ENCODE measurements around the gene ZNF764.

DNA sequence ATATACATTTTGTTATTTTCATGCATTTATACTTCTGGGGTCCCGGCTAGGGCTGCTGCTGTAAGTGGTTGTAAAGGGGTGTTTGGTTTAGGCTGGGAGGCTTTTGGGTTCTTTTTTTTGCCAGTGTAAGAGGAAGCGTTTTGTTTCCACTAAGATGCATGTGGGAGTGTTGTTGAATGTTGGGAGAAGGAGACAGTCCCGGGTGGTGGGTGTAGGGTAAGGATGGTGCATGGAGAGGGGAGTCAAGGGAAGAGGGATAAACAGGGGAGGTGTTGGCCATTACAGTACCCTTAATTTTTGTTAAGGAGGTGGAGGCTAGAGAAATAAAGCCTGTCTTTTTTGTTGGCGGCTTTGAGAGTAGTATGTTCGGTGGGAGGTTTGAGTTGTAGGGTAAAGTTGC is 15.1 kb downstream of the ZNF764 start:
- TF ChIP-seq, protein P1, sequence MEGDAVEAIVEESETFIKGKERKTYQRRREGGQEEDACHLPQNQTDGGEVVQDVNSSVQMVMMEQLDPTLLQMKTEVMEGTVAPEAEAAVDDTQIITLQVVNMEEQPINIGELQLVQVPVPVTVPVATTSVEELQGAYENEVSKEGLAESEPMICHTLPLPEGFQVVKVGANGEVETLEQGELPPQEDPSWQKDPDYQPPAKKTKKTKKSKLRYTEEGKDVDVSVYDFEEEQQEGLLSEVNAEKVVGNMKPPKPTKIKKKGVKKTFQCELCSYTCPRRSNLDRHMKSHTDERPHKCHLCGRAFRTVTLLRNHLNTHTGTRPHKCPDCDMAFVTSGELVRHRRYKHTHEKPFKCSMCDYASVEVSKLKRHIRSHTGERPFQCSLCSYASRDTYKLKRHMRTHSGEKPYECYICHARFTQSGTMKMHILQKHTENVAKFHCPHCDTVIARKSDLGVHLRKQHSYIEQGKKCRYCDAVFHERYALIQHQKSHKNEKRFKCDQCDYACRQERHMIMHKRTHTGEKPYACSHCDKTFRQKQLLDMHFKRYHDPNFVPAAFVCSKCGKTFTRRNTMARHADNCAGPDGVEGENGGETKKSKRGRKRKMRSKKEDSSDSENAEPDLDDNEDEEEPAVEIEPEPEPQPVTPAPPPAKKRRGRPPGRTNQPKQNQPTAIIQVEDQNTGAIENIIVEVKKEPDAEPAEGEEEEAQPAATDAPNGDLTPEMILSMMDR (conservative IDR thresholded peaks at IDR 0.05; ENCODE audit: low read depth in 2 of 2): no peak
- no peak for TF ChIP-seq EZH2 (IDR thresholded peaks at IDR 0.05; ENCODE audit: low read depth, unreplicated experiment)
- no peak for TF ChIP-seq POLR2AphosphoS5 (IDR thresholded peaks at IDR 0.05; ENCODE audit: low read depth)

All from GM23338 (cell line).